ENCODE data around the gene KATNAL1.

- TF ChIP-seq CTCF (optimal IDR thresholded peaks at IDR 0.05 in 1 of 3, IDR thresholded peaks at IDR 0.05 in 1 of 3, conservative IDR thresholded peaks at IDR 0.05 in 1 of 3; ENCODE audit: extremely low read depth in 1 of 3, insufficient read depth in 2 of 3, low read length in 3 of 3) (no peak), EZH2 (IDR thresholded peaks at IDR 0.05; ENCODE audit: low read length) (no peak)
Observed at GRCh38 chr13:30332456-30333143, 25.2 kb upstream of the KATNAL1 start.
